Calu3 (cell line): Measurements from ENCODE around the gene RANBP17. TPM values are rescaled to one million over a fixed set of nuclear protein-coding genes. Genes with fewer than 3 reads are reported as not detected.

Experiments
- BruUV-seq: library from RNA; stranded (reverse); fragments of 400-500 nt; replicated peaks from 2 replicates; lab custom pipeline; 2021; lab: Mats Ljungman, UMichigan
- CTCF ChIA-PET: fragments of 300-600 bp; sonication (Branson Sonifier 250); formaldehyde crosslinking; loops from one replicate; lab custom pipeline; 2022; ENCODE audit warnings: antibody characterized with exemption; lab: Charles Lee
- DNase-seq: peaks from one replicate; pipeline ENCODE4 v3.0.0; 2022
- H3K27ac Mint-ChIP-seq: one replicate; pipeline ENCODE4 v1.8.0; 2022; ENCODE audit warnings: mixed read lengths; ENCODE audit not compliant: unreplicated experiment
- H3K27me3 Mint-ChIP-seq: one replicate; pipeline ENCODE4 v1.8.0; 2022; ENCODE audit warnings: mixed read lengths; ENCODE audit not compliant: unreplicated experiment
- H3K36me3 Mint-ChIP-seq: one replicate; pipeline ENCODE4 v1.8.0; 2022; ENCODE audit warnings: mild to moderate bottlenecking, moderate library complexity, mixed read lengths; ENCODE audit not compliant: insufficient read depth, unreplicated experiment
- H3K4me1 Mint-ChIP-seq: one replicate; pipeline ENCODE4 v1.8.0; 2022; ENCODE audit warnings: mild to moderate bottlenecking, low read depth, mixed read lengths; ENCODE audit not compliant: unreplicated experiment
- H3K4me3 Mint-ChIP-seq: one replicate; pipeline ENCODE4 v1.8.0; 2022; ENCODE audit warnings: mild to moderate bottlenecking, low read depth, moderate library complexity, mixed read lengths; ENCODE audit not compliant: unreplicated experiment
- H3K9me3 Mint-ChIP-seq: one replicate; pipeline ENCODE4 v1.8.0; 2022; ENCODE audit warnings: low read depth, mixed read lengths; ENCODE audit not compliant: unreplicated experiment
- intact Hi-C: fragments of 100-400 bp; cut with micrococcal nuclease; formaldehyde crosslinking; loops from one replicate; pipeline ENCODE4 v1.10.0; 2022; ENCODE audit not compliant: unreplicated experiment
- total RNA-seq: library from RNA; stranded (reverse); gene quantifications from 2 replicates; pipeline ENCODE4 v1.2.3, GENCODE V29; 2022
- TF ChIP-seq, protein P1 (sequence below): fragments of 200-600 bp; IDR thresholded peaks from one replicate; pipeline ENCODE4 v1.8.0; 2022; ENCODE audit warnings: antibody characterized with exemption; ENCODE audit not compliant: unreplicated experiment

The RANBP17 gene
- total RNA-seq, 1 experiment from 2014 or later = 117 TPM

DNA sequence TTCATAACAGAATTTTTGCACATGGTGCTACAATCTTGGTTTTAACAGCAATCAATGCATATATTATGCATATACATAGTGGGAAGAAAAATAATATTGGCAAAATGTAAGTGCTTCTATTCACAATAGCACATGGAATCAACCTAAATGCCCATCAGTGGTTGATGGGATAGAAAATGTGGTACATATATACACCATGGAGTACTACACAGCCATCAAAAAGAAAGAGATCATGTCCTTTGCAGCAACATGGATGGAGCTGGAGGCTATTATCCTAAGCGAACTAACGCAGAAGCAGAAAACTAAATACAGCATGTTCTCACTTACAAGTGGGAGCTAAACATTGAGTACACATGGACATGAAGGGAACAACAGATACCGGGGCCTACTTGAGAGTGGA is 410.0 kb downstream of the RANBP17 start:
- intact Hi-C loops = no loop called here
- CTCF ChIA-PET = no interaction called here
- no peak for DNase-seq
- Mint-ChIP-seq H3K4me3 (no peak overlapping the region), H3K27ac (peak overlapping the region; percentile 69), H3K9me3 (peaks cover 5% of the 10 kb centered on the region), H3K36me3 (peaks cover 17% of the 10 kb centered on the region), H3K27me3 (no peaks in the 10 kb centered on the region), H3K4me1 (peaks cover 40% of the 10 kb centered on the region)
- TF ChIP-seq, protein P1, sequence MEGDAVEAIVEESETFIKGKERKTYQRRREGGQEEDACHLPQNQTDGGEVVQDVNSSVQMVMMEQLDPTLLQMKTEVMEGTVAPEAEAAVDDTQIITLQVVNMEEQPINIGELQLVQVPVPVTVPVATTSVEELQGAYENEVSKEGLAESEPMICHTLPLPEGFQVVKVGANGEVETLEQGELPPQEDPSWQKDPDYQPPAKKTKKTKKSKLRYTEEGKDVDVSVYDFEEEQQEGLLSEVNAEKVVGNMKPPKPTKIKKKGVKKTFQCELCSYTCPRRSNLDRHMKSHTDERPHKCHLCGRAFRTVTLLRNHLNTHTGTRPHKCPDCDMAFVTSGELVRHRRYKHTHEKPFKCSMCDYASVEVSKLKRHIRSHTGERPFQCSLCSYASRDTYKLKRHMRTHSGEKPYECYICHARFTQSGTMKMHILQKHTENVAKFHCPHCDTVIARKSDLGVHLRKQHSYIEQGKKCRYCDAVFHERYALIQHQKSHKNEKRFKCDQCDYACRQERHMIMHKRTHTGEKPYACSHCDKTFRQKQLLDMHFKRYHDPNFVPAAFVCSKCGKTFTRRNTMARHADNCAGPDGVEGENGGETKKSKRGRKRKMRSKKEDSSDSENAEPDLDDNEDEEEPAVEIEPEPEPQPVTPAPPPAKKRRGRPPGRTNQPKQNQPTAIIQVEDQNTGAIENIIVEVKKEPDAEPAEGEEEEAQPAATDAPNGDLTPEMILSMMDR = no peak
- BruUV-seq = no TSS peak

- BruUV-seq = no TSS peak
Measured at GRCh38 chr5:171272996-171273970, 411.5 kb downstream of the RANBP17 start.

GRCh38 chr5:171275841-171276544 is 414.2 kb downstream of the RANBP17 start:
- H3K36me3 Mint-ChIP-seq = no peaks in the 10 kb centered on the region
- H3K9me3 Mint-ChIP-seq = peaks cover 5% of the 10 kb centered on the region
- DNase-seq = no peak
- no peaks in the 10 kb centered on the region for H3K27me3 Mint-ChIP-seq
- H3K4me1 Mint-ChIP-seq = peaks cover 11% of the 10 kb centered on the region
- no peak overlapping the region for H3K4me3 Mint-ChIP-seq
- CTCF ChIA-PET = no interaction called here
- no peak overlapping the region for H3K27ac Mint-ChIP-seq
- intact Hi-C loops = no loop called here
- no TSS peak for BruUV-seq
- TF ChIP-seq, protein P1 = no peak

More at GRCh38 chr5:171272996-171273970, 411.5 kb downstream of the RANBP17 start:
- H3K4me1 Mint-ChIP-seq = peaks cover 31% of the 10 kb centered on the region
- no peak overlapping the region for H3K27ac Mint-ChIP-seq
- no peaks in the 10 kb centered on the region for H3K27me3 Mint-ChIP-seq
- H3K9me3 Mint-ChIP-seq = peaks cover 5% of the 10 kb centered on the region
- DNase-seq = peak; percentile 36
- no peak overlapping the region for H3K4me3 Mint-ChIP-seq
- peaks cover 10% of the 10 kb centered on the region for H3K36me3 Mint-ChIP-seq
- CTCF ChIA-PET = interaction anchor here (0.5 to 1.6 kb wide), 4 partner anchors 42 to 68 kb away, joined by 3 to 4 read pairs (median 4); no protein-coding TSS in a partner anchor
- intact Hi-C loops = loop anchor here (1.0 kb wide), 1 partner anchor 64 kb away; no protein-coding TSS in a partner anchor
- TF ChIP-seq, protein P1 = peak; percentile 49

GRCh38 chr5:171283753-171284152 is 421.9 kb downstream of the RANBP17 start:
- H3K27me3 Mint-ChIP-seq = no peaks in the 10 kb centered on the region
- H3K27ac Mint-ChIP-seq = no peak overlapping the region
- no peak overlapping the region for H3K4me3 Mint-ChIP-seq
- no peaks in the 10 kb centered on the region for H3K9me3 Mint-ChIP-seq
- CTCF ChIA-PET = interaction anchor here (0.5 kb wide), 1 partner anchor 49 kb away, joined by 3 read pairs; no protein-coding TSS in a partner anchor
- BruUV-seq = no TSS peak
- no peak for DNase-seq
- no peaks in the 10 kb centered on the region for H3K36me3 Mint-ChIP-seq
- intact Hi-C loops = no loop called here
- no peaks in the 10 kb centered on the region for H3K4me1 Mint-ChIP-seq
- TF ChIP-seq, protein P1 = no peak
